GM21737 (cell line): Measurements from ENCODE around the gene RAD51B.
"Not testable (repeated sequence)": the region's sequence is repeated elsewhere in the genome, so short reads cannot be mapped to it uniquely, and the experiment has no call there.

ENCODE experiments used
- ATAC-seq: cut with Tn5 transposase; IDR thresholded peaks from one replicate; pipeline ENCODE4 v1.9.1; 2021; ENCODE audit warnings: mild to moderate bottlenecking, moderate library complexity; ENCODE audit not compliant: unreplicated experiment

Gene RAD51B

DNA sequence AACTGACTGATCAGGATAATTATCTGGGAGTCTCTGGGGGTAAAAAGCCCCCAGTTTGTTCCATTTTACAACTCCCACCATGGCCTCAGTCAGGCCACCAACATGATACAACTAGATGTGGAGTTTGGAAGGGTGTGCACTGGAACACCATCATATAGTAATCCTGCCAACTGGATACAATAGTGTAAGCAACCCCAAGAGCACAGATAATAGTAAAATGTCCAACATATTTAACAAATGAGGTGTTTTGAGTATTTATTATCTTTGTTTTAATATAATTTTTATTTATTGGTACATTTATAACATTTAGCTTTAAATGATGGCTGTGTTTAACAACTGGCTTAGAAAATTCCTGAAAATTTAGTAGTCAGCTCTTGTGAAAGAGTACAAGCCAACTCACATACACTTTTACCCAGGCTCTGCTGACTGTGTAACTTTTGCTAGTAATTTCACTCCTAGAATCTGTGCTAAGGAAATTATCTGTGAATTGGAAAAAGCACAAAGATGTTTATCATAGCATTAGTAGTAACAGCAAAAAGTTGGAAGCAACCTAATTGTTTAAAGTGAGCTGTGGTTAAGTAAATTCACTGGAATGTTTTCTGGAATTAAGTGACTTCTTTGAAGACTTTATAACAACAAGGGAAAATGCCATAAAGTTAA, 196.8 kb downstream of the RAD51B start:
- no peak for ATAC-seq

DNA sequence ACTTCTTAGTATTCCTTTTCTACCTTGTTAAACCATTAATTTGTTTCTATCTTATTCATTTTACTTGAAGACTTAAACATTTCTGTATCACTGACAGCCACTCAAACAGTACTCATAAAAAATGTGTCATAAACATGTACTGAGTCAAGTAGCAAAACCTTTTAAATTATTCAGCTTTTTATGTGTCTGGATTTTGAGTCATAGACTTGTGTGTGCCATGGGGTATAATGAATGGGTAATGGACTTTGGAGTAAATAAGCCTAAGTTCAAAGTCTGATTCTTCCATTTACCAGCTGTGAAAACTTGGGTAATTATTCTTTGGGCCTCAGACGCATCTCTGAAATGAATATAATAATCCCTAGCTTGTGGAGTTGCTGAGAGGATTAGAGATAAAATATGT, 199.0 kb downstream of the RAD51B start:
- no peak for ATAC-seq

DNA sequence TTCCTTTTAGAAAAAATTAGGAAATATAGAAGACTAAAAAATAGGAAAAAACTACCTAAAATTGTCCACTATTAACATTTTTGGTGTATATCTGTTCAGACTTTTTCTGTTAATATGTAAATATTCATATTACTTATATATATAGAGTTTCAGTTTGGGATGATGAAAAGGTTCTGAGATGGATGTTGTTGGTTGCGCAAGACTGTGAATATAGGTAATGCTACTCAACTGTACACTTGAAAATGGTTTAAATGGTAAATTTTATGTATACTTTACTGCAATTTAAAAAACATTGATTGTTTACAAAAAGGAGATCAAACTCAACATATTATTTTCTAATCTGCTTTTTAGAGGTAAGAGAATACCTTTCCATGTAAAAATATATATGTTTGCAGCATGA, 200.9 kb downstream of the RAD51B start:
- no peak for ATAC-seq

DNA sequence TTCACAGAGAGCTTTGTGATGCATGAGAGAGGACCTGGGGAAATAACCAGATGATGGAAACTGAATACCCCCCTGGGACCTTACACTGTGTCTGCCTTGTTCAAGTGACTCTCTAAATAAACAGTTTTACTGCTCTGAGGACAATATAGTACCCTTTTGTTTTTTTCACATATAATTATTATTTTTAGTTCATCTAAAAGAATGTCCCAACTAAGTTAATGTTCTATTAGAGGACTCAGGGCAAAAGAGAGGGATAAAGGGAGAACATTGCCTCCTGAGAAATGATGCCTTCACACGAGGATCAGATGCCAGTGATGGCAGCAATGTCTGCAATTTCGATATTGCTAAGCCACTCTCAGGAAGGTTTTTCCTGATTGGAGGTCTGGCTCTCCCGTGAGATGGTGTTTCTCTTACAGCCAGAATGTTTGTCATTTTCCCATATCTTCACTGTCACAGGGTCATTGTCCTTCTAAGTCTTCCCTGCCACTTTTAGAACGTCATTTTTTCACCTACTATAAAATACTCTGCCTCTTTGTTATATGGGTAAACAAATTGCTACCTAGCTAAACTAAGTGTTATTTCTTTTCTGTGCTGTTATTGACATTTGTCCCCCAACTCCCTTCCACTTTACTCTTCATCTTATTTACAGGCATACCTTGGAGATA, 201.6 kb downstream of the RAD51B start:
- no peak for ATAC-seq

DNA sequence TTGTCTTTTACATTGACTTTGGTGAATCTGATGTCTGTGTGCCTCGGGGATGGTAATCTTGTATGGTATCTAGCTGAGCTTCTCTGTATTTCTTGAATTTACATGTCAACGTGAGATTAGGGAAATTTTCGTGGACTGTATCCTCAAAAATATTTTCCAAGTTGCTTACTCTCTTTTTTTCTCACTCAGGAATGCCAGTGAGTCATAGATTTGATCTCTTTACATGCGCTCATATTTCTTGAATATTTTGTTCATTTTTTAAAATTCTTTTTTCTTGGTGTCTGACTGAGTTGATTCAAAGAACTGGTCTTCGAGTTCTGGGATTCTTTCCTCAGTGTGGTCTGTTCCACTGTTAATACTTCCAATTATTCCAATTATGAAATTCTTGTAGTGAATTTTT, 207.7 kb downstream of the RAD51B start:
- ATAC-seq = no peak

DNA sequence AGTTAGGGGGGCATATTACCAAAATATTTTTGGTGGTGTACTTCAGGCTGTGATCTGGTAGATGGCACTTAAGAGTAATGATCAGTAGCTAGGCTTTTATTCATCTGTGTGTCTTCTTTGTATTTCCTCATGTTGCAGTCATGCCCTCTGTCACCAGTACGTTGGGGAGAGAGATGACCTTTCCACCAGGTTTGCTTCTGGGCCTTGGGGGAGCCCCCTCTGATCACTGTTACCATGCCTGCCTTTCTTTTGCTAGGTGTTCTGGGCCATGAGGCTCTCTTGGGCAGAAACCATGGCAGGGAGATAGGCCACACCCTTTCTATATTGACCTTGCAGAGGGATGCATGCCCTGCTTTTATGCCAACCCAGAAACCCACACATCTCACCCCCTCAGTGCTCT, 208.5 kb downstream of the RAD51B start:
- ATAC-seq = no peak

DNA sequence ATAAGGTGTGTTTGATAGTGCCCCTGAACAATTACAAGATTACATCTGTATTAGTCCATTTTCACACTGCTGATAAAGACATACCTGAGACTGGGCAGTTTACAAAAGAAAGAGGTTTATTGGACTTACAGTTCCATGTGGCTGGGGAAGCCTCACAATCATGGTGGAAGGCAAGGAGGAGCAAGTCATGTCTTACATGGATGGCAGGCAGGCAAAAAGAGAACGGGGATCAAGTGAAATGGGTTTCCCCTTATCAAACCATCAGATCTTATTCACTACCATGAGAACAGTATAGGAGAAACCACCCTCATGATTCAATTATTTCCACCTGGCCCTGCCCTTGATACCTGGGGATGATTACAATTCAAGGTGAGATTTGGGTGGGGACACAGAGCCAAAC, 211.4 kb downstream of the RAD51B start:
- not testable (repeated sequence) for ATAC-seq

DNA sequence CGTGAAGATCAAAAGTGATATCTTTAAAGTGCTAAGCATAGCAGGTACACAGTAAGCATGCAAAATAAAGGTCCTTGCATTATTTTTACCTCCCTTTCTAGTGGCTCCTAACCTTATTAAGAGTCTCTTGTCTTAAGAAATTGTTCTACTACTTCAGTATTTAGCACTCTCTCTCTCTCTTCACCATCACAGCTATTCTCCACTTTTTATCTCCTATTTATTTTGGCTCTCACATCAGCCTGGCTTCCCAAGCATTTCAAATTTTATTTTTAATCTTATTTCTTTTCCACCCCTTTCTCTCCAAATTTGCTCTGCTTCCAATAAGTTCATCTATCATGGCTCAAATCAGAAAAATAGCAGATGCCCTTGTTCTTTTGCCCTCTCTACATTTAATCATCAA, 212.6 kb downstream of the RAD51B start:
- ATAC-seq = no peak

DNA sequence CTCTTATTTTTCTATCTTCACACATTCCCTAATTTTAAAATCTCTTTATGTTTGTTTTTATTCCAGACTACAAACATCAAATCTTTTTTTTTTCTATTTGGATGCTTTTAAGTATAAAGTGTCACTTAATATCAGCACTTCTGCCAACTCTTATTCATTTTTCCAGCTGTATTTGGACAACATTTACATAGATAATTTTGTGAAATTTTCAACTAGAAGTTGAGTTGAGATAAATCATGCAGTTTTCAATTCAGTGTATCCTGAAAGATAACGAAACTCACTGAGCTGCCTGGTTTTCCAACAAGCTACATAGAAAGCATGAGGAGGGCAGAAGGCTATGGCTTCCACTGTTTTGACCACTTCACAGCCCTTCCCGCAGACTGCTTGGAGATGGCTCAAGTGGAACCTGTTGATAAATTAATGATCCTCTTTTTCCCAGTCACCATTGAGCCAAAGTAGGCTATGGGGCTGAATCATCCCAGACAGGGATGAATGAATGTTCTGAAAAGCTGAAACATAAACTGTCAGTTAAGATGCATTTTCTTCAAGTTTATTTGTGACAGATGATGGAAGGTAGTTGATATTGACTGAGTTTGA, 213.9 kb downstream of the RAD51B start:
- ATAC-seq = no peak

DNA sequence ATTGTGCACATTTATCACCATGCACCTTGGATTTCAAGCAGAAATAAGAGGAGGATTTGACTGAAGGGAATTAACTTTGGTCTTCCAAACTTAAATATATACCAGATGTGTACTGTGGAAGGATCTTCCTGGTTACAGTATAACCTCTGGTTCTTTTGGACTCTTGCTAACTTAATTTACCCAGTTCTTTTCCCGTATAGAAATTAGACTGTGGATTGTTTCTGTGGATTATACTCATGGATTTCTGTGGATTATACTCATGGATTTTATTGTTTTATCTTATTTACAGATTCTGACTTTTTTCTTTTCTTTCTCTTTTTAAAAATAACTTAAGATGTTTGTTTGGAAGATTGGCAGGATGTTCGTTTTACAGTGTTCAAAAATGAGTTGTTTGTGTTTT, 215.3 kb downstream of the RAD51B start:
- no peak for ATAC-seq

DNA sequence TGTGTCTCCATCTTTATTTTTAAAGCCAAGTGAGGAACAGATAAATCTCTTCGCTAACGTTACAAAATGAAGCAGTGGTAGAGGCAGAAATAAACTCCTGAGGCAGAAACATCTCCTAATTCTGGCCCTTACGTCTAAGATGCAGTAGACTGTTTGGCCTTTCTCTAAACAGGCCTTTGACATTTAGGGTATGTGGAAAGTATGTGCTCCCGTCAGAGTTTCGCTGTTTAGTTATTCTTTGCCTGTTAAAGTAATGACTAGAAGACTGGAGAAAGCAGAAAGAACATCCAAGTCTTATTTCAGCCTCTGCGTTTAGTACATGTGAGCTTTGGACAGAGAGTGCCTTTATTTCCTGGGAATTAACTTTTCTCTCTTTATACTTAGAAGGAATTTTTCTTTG, 216.6 kb downstream of the RAD51B start:
- ATAC-seq = no peak

DNA sequence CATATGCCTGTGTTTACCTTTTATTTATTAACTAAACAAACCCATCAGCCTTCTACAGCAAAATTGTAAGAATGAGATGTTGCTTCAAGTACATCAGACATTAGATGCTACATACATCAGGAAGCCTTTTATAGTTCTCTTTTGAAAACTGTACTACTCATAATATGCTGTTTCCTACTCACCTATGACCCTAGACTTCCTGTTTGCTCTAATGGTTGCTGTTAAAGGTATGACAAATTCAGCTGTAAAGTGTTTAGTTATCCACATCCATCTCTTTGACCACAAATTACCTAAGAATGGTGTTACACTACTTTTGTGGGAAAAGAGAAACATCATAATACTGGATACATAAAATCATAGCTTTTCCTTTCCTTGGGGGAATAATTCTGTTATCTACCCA, 220.0 kb downstream of the RAD51B start:
- no peak for ATAC-seq

DNA sequence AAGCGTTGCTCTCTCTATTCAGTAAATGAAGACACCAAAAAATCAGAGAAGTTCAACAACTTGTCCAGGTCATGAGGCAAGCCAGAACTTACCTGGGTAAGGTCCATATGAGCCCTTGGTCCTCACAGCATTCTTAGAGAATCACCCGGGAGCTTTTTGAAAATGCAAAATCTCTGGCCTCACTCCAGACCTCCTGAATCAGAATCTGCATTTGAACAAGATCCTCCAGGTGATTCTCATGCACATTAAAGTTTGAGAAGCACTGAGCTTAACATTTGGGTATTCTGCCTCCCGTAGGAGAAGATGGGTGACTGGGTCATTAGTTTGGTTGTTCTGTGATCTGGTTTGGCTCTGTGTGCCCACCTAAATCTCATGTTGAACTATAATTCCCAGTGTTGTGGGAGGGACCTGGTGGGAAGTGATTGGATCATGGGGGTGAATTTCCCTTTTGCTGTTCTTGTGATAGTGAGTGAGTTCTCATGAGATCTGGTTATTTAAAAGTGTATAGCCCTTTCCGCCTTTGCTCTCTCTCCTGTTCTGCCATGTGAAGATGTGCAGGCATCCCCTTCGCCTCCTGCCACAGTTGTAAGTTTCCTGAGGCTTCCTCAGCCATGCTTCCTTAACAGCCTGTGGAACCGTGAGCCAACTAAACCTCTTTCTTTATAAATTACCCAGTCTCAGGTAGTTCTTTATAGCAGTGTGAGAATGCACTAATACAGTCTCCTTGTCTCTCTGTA, 221.2 kb downstream of the RAD51B start:
- no peak for ATAC-seq

DNA sequence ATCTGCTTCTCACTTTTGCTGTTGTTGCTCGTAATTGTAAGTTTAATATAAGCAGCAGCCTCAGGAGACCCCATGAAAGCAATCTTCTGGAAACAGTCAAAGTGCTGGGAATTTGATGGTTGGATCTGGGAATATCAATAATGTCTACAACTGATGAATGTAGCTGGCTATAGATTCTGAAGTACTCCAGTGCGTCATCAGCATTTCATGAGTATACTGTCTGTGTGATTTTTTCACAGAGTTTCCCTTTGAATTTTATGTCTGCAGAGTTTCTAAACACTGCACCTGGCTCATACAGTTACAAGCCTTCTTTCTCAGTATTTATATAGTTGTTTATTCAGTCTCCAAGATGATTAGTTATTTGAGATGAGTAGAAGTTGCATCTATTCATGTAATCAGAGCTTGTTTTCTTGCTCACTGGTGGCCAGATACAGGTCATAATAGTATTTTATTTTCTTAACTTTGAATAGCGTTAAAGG, 222.3 kb downstream of the RAD51B start:
- no peak for ATAC-seq

DNA sequence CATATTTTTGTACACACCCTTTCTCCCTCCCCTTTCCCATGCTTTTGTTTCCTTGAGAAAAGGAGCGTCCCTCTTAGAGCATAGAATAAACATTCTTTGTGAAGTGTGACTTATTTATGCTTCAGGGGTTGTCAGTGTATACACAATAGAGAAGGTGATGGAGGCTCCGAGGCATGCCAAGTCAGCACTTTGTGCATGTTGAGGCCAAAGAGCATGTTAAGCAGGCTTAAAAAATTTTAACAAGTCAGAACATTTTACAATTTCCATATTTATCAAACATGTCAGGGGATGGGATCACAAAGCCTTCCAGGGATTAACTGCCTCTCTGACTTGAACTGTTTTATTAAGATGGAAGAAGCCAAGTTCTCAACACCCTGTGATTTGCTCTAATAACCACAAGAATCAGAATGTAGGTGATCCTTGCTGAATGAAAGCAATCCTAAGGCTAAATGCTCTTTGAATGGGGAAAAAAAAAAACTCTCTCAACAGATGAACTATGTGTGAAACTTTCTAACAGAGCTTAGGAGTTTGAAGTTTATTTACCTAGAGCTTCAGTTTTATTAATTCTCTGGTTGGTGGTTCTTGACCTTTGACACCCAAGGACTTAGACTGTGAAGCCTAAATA, 223.1 kb downstream of the RAD51B start:
- ATAC-seq = no peak

DNA sequence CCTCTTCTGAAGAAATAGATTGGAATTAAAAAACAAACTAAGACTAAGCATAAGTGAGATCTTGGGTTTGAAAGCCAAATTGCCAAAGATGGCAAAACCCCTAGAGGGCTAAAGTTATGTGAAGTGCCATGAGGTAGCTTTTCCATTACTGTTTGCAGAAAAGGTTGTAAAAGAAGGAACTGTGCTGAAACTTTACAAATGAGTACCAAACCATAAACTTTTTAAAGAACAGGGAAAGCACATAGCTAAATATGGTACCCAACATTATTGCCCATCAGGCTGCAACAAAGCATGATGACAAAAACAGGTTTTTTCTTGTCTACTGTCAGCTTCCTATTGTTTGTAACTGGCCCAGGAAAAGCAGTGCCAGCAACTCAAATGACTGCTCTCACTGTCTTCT, 224.2 kb downstream of the RAD51B start:
- no peak for ATAC-seq

DNA sequence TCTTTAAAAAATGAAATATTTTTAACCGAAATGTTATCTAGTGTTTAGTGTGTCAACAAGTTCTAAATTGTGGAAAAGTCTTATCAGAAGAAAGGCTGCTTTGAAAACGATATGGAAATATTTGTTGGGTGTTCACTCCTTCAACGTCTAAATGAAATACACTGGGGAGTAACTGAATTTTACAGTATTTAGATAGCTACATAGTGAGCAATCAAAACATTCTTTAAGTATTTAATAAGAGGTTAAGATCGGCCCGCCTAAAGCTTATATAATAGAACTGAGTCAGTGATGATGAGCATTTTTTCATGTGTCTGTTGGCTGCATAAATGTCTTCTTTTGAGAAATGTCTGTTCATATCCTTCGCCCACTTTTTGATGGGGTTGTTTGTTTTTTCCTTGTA, 228.3 kb downstream of the RAD51B start:
- no peak for ATAC-seq

DNA sequence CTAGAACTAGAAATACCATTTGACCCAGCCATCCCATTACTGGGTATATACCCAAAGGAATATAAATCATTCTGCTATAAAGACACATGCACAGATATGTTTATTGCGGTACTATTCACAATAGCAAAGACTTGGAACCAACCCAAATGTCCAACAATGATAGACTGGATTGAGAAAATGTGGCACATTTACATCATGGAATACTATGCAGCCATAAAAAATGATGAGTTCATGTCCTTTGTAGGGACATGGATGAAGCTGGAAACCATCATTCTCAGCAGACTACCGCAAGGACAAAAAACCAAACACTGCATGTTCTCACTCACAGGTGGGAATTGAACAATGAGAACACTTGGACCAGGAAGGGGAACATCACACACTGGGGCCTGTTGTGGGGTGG, 229.2 kb downstream of the RAD51B start:
- not testable (repeated sequence) for ATAC-seq

DNA sequence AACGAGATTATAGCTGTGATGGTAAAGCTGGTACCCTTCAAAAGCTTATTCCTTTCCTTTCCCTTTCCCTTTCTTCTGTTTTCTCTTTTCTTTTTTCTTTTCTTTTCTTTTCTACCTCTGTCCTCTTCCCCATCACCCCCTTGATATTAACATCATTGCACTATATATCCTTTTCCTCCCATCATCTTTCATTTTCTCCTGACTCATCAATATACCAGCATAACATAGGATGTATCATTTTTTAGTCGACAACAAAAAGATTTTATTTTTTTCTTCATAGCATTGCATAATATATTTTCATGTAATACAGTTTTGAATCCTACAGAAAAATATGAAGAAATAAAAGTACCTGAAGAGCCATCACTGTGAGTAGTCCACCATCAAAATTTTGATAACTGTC, 230.6 kb downstream of the RAD51B start:
- no peak for ATAC-seq

DNA sequence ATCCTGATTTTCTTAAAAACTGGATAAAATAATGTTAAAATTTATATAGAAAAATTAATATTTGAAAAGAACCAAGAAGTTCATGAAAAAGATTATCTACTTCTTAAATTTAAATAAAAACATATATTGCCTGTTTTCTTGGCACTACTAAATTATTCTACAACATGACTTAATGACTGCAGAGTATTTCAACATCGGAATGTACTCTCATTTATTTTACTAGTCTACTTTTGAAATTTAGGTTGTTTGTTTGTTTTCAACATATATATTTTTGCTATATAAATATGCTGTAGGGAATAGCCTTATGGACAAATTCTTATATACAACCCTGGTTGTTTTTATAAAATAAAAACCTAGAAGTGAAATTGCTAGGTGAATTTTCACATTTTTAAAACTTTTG, 231.6 kb downstream of the RAD51B start:
- ATAC-seq = no peak

DNA sequence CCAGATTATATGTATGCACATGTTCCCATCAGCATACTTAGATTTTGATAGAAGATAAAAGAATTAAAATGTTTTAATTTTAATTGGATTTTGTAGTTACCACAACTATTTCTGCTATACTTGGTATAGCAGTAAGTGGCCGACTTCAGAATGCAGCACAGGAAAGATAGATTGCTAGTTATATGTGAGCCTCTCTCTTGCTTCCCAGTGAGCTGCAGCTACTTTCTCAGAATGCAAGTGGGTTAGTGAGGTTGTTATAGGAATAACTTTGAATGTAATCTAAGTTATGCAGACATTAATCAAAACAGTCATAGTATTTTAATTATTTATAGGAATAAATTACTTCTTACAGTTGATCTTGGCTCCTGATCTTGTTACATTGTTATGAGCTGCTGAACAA, 240.6 kb downstream of the RAD51B start:
- no peak for ATAC-seq
